HCT116 (cell line): ENCODE results near the gene SLC25A4. TPM values are rescaled to one million over a fixed set of nuclear protein-coding genes. Genes with fewer than 3 reads are reported as not detected.

Experiments
- ATAC-seq: fragments of 200-7000 bp; cut with Tn5 transposase; 2 replicates; pipeline ENCODE4 v1.9.1; 2020; ENCODE audit warnings: mild to moderate bottlenecking, moderate library complexity
- BruUV-seq: library from RNA; stranded (reverse); fragments of 400-500 nt; replicated peaks from 2 replicates; lab custom pipeline; 2021; lab: Mats Ljungman, UMichigan
- CTCF ChIA-PET: fragments of 300-600 bp; sonication (Branson Sonifier 250); formaldehyde crosslinking; loops from one replicate; lab custom pipeline; 2021; ENCODE audit warnings: antibody characterized with exemption; lab: Charles Lee
- POLR2A ChIA-PET: fragments of 300-600, 350-600 bp; sonication (Branson Sonifier 250); formaldehyde crosslinking; loops from one replicate; lab custom pipeline; 2021; ENCODE audit warnings: antibody characterized with exemption; lab: Charles Lee
- RAD21 ChIA-PET, 2 experiments: fragments of 300-600 bp; sonication (Branson Sonifier 250); formaldehyde crosslinking; loops; one replicate each; lab custom pipeline; 2023; ENCODE audit warnings: low total read pairs in 2 of 2; ENCODE audit not compliant: uncharacterized antibody in 2 of 2, unreplicated experiment in 2 of 2, low non-redundant PET in 1 of 2; lab: Charles Lee
- DNase-seq: peaks from one replicate; pipeline ENCODE4 v3.0.0-alpha.2; 2010; ENCODE audit warnings: low read depth, low spot score
- H2AFZ ChIP-seq: fragments of 200-600 bp; shearing (Covaris generic), sonication (generic); 2 replicates; pipeline ENCODE4 v1.6.1; 2017; ENCODE audit warnings: low read depth, mixed run types, mixed read lengths, antibody characterized with exemption, low read length; ENCODE audit not compliant: poor library complexity, severe bottlenecking
- H3K27ac ChIP-seq: 2 replicates; pipeline ENCODE4 v1.5.1; 2012; ENCODE audit warnings: low read depth, low read length
- H3K27me3 ChIP-seq: fragments of 200-600 bp; sonication (generic); 2 replicates; pipeline ENCODE4 v1.6.1; 2016; ENCODE audit warnings: mixed run types, low read length, mixed read lengths; ENCODE audit not compliant: insufficient read depth
- H3K36me3 ChIP-seq, 2 experiments: fragments of 200-500 bp in 1 of 2; fragments of 200-600 bp in 1 of 2; sonication (Bioruptor generic) in 1 of 2; sonication (generic) in 1 of 2; 2 replicates each; pipeline versions ENCODE4 v1.5.1 to v1.6.1; 2014 to 2016; ENCODE audit warnings: low read length in 2 of 2, inconsistent platforms in 1 of 2, mixed read lengths in 1 of 2, mixed run types in 1 of 2; ENCODE audit not compliant: insufficient read depth in 2 of 2, control insufficient read depth in 1 of 2
- H3K4me1 ChIP-seq, 2 experiments: fragments of 200-600 bp in 1 of 2; sonication (generic) in 1 of 2; 2 replicates each; pipeline versions ENCODE4 v1.5.1 to v1.6.1; 2012 to 2017; ENCODE audit warnings: low read length in 2 of 2, inconsistent platforms in 1 of 2, mild to moderate bottlenecking in 1 of 2, mixed read lengths in 1 of 2, mixed run types in 1 of 2, moderate library complexity in 1 of 2; ENCODE audit not compliant: insufficient read depth in 2 of 2, control insufficient read depth in 1 of 2
- H3K4me2 ChIP-seq: fragments of 200-600 bp; sonication (generic); 2 replicates; pipeline ENCODE4 v1.6.1; 2017; ENCODE audit warnings: mixed run types, low read length, mixed read lengths
- H3K4me3 ChIP-seq, 2 experiments: fragments of 200-600 bp in 1 of 2; sonication (generic) in 1 of 2; replicated peaks in 1 of 2; 2 replicates each; pipeline ENCODE4 v1.5.1; 2011 to 2016; ENCODE audit warnings: low read length in 2 of 2, control low read depth in 1 of 2, low read depth in 1 of 2, mild to moderate bottlenecking in 1 of 2, mixed read lengths in 1 of 2, mixed run types in 1 of 2
- H3K79me2 ChIP-seq: fragments of 200-600 bp; sonication (generic); 2 replicates; pipeline ENCODE4 v1.6.1; 2017; ENCODE audit warnings: mild to moderate bottlenecking, mixed run types, low read length, moderate library complexity, mixed read lengths; ENCODE audit not compliant: insufficient read depth
- H3K9ac ChIP-seq: fragments of 200-600 bp; sonication (generic); 2 replicates; pipeline ENCODE4 v1.6.1; 2016; ENCODE audit warnings: low read length, mixed read lengths
- H3K9me2 ChIP-seq: fragments of 200-600 bp; sonication (generic), shearing (Covaris generic); 2 replicates; pipeline ENCODE4 v1.6.1; 2017; ENCODE audit warnings: mixed run types, mild to moderate bottlenecking, moderate library complexity; ENCODE audit not compliant: insufficient read depth
- H3K9me3 ChIP-seq, 2 experiments: fragments of 200-500 bp in 1 of 2; fragments of 200-600 bp in 1 of 2; sonication (Bioruptor generic) in 1 of 2; sonication (generic) in 1 of 2; 2 replicates each; pipeline ENCODE4 v1.6.1; 2014 to 2017; ENCODE audit warnings: low read length in 2 of 2, mixed read lengths in 2 of 2, inconsistent platforms in 1 of 2, low read depth in 1 of 2, mild to moderate bottlenecking in 1 of 2, mixed run types in 1 of 2, moderate library complexity in 1 of 2; ENCODE audit not compliant: control insufficient read depth in 1 of 2, insufficient read depth in 1 of 2
- H4K20me1 ChIP-seq: fragments of 200-600 bp; sonication (generic), shearing (Covaris generic); 2 replicates; pipeline ENCODE4 v1.6.1; 2017; ENCODE audit warnings: mixed run types, mild to moderate bottlenecking, moderate library complexity; ENCODE audit not compliant: insufficient read depth
- CEBPB ChIP-seq: IDR thresholded peaks from 2 replicates; pipeline ENCODE4 v1.6.1; 2012; ENCODE audit warnings: low read depth
- EGR1 ChIP-seq: IDR thresholded peaks from 2 replicates; pipeline ENCODE4 v1.6.1; 2012; ENCODE audit warnings: low read depth
- ELF1 ChIP-seq: IDR thresholded peaks from 2 replicates; pipeline ENCODE4 v1.6.1; 2012; ENCODE audit warnings: low read depth, borderline replicate concordance
- EZH2phosphoT487 ChIP-seq: fragments of 200-600 bp; IDR thresholded peaks from 2 replicates; pipeline ENCODE4 v1.6.1; 2018; ENCODE audit warnings: antibody characterized with exemption, borderline replicate concordance
- POLR2AphosphoS5 ChIP-seq: IDR thresholded peaks from 2 replicates; pipeline ENCODE4 v1.6.1; 2011; ENCODE audit warnings: mild to moderate bottlenecking, low read depth, low read length, moderate library complexity
- RAD21 ChIP-seq: IDR thresholded peaks from 2 replicates; pipeline ENCODE4 v1.6.1; 2012; ENCODE audit warnings: low read depth, mild to moderate bottlenecking
- SIN3A ChIP-seq: IDR thresholded peaks from 2 replicates; pipeline ENCODE4 v1.6.1; 2012; ENCODE audit warnings: low read depth
- SP1 ChIP-seq: IDR thresholded peaks from 2 replicates; pipeline ENCODE4 v1.6.1; 2012; ENCODE audit warnings: low read depth
- YY1 ChIP-seq: IDR thresholded peaks from 2 replicates; pipeline ENCODE4 v1.6.1; 2011; ENCODE audit warnings: low read length, low read depth, moderate library complexity, mild to moderate bottlenecking; ENCODE audit not compliant: insufficient replicate concordance; ENCODE audit errors: extremely low read depth
- ZFX ChIP-seq: fragments of 450-650 bp; IDR thresholded peaks from 2 replicates; pipeline ENCODE4 v1.6.1; 2017
- ZNF274 ChIP-seq: fragments of 200-500 bp; sonication (Bioruptor generic); IDR thresholded peaks from 2 replicates; pipeline ENCODE4 v1.6.1; 2014; ENCODE audit warnings: mild to moderate bottlenecking, low read depth, low read length, inconsistent platforms
- intact Hi-C: fragments of 100-400 bp; cut with micrococcal nuclease; formaldehyde crosslinking; loops from 2 replicates; pipeline ENCODE4 v1.10.0; 2022
- total RNA-seq: library from RNA; stranded (reverse); gene quantifications from one replicate; pipeline ENCODE4 v1.2.1, GENCODE V29; 2021; ENCODE audit not compliant: unreplicated experiment
- TF ChIP-seq, protein P1 (sequence below): IDR thresholded peaks from 2 replicates; pipeline ENCODE4 v1.6.1; 2012
- TF ChIP-seq, protein P2 (sequence below): IDR thresholded peaks from 2 replicates; pipeline ENCODE4 v1.6.1; 2012
- TF ChIP-seq, protein P3 (sequence below): IDR thresholded peaks from 2 replicates; pipeline ENCODE4 v1.6.1; 2011; ENCODE audit warnings: mild to moderate bottlenecking, low read length, moderate library complexity; ENCODE audit not compliant: insufficient replicate concordance; ENCODE audit errors: extremely low read depth

Gene SLC25A4
- total RNA-seq, 1 experiment from 2014 or later = 27.9 TPM

DNA sequence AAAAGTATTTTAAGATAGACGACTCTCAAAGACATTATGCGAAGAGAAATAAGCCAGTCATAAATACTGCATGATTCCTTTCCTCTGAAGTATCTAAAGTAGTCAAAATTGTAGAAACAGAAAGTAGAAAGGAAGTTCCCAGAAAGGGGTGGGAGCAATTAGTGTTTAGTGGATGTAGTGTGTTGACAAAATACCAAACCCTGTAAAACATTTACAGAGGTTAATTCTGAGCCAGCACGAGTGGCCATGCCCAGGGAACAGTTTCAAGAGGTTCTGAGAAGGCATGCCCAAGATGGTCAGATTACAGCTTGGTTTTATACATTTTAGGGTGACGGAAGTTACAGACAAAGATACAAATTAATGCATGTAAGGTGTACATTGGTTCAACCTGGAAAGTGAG is 34.4 kb upstream of the SLC25A4 start:
- TF ChIP-seq RAD21 (no peak), ELF1 (no peak), ZNF274 (no peak), CEBPB (no peak), POLR2AphosphoS5 (no peak), SP1 (no peak), EZH2phosphoT487 (no peak), YY1 (no peak), ZFX (no peak), EGR1 (no peak), SIN3A (no peak)
- TF ChIP-seq, protein P1, sequence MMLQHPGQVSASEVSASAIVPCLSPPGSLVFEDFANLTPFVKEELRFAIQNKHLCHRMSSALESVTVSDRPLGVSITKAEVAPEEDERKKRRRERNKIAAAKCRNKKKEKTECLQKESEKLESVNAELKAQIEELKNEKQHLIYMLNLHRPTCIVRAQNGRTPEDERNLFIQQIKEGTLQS = no peak
- TF ChIP-seq, protein P2, sequence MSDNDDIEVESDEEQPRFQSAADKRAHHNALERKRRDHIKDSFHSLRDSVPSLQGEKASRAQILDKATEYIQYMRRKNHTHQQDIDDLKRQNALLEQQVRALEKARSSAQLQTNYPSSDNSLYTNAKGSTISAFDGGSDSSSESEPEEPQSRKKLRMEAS = no peak
- TF ChIP-seq, protein P3, sequence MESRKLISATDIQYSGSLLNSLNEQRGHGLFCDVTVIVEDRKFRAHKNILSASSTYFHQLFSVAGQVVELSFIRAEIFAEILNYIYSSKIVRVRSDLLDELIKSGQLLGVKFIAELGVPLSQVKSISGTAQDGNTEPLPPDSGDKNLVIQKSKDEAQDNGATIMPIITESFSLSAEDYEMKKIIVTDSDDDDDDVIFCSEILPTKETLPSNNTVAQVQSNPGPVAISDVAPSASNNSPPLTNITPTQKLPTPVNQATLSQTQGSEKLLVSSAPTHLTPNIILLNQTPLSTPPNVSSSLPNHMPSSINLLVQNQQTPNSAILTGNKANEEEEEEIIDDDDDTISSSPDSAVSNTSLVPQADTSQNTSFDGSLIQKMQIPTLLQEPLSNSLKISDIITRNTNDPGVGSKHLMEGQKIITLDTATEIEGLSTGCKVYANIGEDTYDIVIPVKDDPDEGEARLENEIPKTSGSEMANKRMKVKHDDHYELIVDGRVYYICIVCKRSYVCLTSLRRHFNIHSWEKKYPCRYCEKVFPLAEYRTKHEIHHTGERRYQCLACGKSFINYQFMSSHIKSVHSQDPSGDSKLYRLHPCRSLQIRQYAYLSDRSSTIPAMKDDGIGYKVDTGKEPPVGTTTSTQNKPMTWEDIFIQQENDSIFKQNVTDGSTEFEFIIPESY = no peak
- Histone ChIP-seq H3K79me2 (no peaks in the 10 kb centered on the region), H3K36me3 (no peaks in the 10 kb centered on the region), H3K9ac (no peak overlapping the region), H3K27me3 (no peaks in the 10 kb centered on the region), H3K9me3 (0 out of 4 replicates have a peak, but pooled peaks cover 0 to 4% of the 10 kb centered on the region in 2 experiments), H3K4me3 (no peak overlapping the region), H3K4me1 (peaks cover 31 to 56% of the 10 kb centered on the region in 2 experiments), H3K9me2 (no peaks in the 10 kb centered on the region), H2AFZ (no peak overlapping the region), H4K20me1 (no peaks in the 10 kb centered on the region), H3K4me2 (no peak overlapping the region), H3K27ac (no peak overlapping the region)
- DNase-seq (no peak), ATAC-seq (no peak)
- RAD21 ChIA-PET = no interaction called here
- BruUV-seq = no TSS peak
- intact Hi-C loops = no loop called here
- POLR2A ChIA-PET = no interaction called here
- CTCF ChIA-PET = interaction anchor here (1.3 to 3.5 kb wide), 2 partner anchors 13 to 26 kb away, joined by 3 to 21 read pairs; no protein-coding TSS in a partner anchor
